GM18499 (cell line): ENCODE data around the gene POLH.
"Not testable (repeated sequence)": the region's sequence is repeated elsewhere in the genome, so short reads cannot be mapped to it uniquely, and the experiment has no call there.

Source experiments
- ATAC-seq: cut with Tn5 transposase; IDR thresholded peaks from one replicate; pipeline ENCODE4 v1.9.1; 2021; ENCODE audit warnings: moderate number of reproducible peaks; ENCODE audit not compliant: insufficient read depth, unreplicated experiment

Gene POLH

GRCh38 chr6:43575772-43576551 lies at the start of gene POLH, which contains the start of gene XPO5:
TSS of gene POLH (plus strand) at chr6:43576185. CDS start at chr6:43582320, 6,135 bp downstream.
TSS of gene XPO5 (minus strand) at chr6:43576038. CDS start at chr6:43575864, 174 bp downstream.
- ATAC-seq, result peak; percentile 37

- ATAC-seq, result no peak
These were observed 43.8 kb upstream of the POLH start for GRCh38 chr6:43532201-43532600.

GRCh38 chr6:43538986-43539385 lies 37.0 kb upstream of the POLH start:
- ATAC-seq, result not testable (repeated sequence)

- not testable (repeated sequence) for ATAC-seq
These were observed 36.6 kb upstream of the POLH start for GRCh38 chr6:43539409-43539808.

- no peak for ATAC-seq
These were observed 35.5 kb upstream of the POLH start for GRCh38 chr6:43540507-43540906.

- ATAC-seq, result no peak
These were observed 34.1 kb upstream of the POLH start for GRCh38 chr6:43541774-43542471.

GRCh38 chr6:43544461-43544860 lies 31.5 kb upstream of the POLH start:
- no peak for ATAC-seq

- ATAC-seq, result no peak
These were observed 28.8 kb upstream of the POLH start for GRCh38 chr6:43547222-43547621.

GRCh38 chr6:43557620-43558019 lies 18.4 kb upstream of the POLH start:
- not testable (repeated sequence) for ATAC-seq

GRCh38 chr6:43559328-43559727 lies 16.7 kb upstream of the POLH start:
- ATAC-seq, result no peak

- no peak for ATAC-seq
These were observed 5.0 kb upstream of the POLH start for GRCh38 chr6:43570876-43571441.

- ATAC-seq, result no peak
These were observed 4.0 kb upstream of the POLH start for GRCh38 chr6:43572015-43572414.

- no peak for ATAC-seq
These were observed 747 bp upstream of the POLH start for GRCh38 chr6:43575105-43575771.

- ATAC-seq, result no peak
These were observed 2.8 kb downstream of the POLH start for GRCh38 chr6:43578748-43579147.

GRCh38 chr6:43579171-43579570 lies 3.2 kb downstream of the POLH start:
- no peak for ATAC-seq

- ATAC-seq, result no peak
These were observed 6.9 kb downstream of the POLH start for GRCh38 chr6:43582911-43583310.

GRCh38 chr6:43584892-43585570 lies 9.0 kb downstream of the POLH start:
- ATAC-seq, result no peak

GRCh38 chr6:43588194-43588593 lies 12.2 kb downstream of the POLH start:
- no peak for ATAC-seq

- ATAC-seq, result not testable (repeated sequence)
These were observed 13.6 kb downstream of the POLH start for GRCh38 chr6:43589564-43589963.

GRCh38 chr6:43593938-43594337 lies 18.0 kb downstream of the POLH start:
- ATAC-seq, result no peak
